ENCODE results near the gene TMEM178B.

GRCh38 chr7:141320287-141320686 lies 246.4 kb downstream of the TMEM178B start:
- TF ChIP-seq CTCF (conservative IDR thresholded peaks at IDR 0.05) (no peak), EZH2 (IDR thresholded peaks at IDR 0.05; ENCODE audit: low read depth) (no peak)

All from PC-9 (cell line).